Hypothalamus (tissue), 51 donors: ENCODE measurements around the gene C1orf174.

ENCODE experiments used
- DNase-seq, 51 donors: peaks; one replicate each; lab custom pipeline; 2025; lab: John Stamatoyannopoulos, UW

Gene C1orf174

DNA sequence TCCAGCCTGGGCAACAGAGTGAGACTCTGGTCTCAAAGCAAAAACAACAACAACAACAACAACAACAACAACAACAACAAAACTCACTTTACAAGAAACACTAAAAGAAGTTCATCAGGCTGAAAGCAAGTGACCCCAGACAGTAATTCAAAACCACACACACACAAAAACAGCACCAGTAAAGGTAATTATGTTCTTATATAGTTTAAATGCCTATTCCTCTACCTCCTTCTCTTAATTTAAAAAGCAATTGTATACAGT is 1.7 kb downstream of the C1orf174 start:
- DNase-seq = no peak

DNA sequence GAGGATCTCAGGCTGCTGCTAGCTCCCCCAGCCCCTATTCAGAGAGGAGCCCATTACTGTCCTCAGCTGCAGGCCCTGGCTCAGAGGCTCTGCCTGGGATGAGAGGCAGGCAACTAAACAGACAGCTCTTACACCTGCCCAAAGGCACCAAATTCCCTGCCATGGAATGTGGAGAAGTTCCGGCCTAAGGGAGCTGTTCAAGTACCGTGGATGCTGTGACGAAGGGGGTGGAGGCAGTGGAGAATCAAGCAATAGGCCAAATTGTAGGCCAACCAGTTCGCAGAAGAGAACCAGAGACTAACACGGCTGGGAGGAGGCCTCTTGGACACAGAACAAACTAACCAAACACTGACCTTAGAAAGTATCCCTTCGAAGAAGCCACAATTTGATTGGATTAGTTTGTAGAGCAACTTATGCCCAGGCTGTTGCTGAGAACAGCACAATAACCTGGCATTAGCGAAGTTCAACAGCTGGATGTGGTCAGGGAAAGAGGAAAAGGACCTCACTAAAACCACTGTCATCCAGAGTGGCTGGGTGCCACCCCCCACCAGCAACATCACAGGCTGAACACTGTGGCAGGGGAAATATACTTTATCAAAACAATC is 3.6 kb downstream of the C1orf174 start:
- no peak for DNase-seq

DNA sequence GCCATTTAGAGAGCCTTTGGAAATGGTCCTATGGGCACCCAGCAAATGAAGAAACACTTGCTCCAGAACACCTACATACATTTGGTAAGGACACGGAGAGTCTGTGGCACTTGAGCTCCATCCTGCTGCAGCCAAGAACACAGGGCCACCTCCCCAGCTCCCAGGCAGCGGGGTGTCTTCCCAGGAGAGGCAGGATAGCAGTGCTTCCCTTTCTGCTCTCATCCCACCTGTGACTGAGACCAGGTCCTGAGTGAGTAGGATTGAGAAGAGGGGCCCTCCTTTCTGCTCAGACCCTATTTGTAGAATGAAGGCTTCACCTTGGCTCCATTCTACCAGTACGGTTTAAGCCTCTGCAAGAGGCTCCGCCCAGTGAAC is 4.1 kb downstream of the C1orf174 start:
- DNase-seq = no peak

DNA sequence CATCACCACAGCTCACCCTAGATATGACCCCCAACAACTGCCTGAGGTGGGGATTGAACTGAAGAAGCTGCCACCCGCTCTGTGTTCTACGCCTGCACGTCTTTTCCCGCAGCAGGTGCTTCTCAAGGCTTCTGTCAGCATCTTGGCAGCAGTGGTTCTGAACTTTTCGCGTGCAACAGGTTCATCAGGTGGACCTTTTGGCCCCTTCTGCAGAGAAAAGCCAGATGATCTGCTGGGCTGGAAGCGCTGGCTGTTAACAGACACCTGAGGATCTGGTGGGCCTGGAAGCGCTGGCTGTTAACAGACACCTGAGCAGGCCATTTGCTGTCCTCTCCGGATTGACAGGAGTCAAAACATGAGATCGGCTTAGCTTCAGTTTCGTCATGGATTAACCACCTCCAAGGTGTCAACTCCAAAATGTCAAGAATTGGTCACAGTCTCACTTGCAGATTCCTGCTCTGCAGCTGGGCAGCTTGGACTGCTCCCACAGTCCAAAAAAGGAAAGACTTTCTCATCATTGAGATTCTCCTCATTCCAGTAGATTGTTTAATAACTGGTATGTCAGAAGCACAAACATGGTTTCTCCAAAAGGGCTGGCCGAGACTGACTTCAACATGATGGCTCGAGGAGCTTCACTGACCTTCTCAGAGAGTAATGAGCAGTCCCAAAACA is 4.7 kb downstream of the C1orf174 start:
- DNase-seq = no peak

DNA sequence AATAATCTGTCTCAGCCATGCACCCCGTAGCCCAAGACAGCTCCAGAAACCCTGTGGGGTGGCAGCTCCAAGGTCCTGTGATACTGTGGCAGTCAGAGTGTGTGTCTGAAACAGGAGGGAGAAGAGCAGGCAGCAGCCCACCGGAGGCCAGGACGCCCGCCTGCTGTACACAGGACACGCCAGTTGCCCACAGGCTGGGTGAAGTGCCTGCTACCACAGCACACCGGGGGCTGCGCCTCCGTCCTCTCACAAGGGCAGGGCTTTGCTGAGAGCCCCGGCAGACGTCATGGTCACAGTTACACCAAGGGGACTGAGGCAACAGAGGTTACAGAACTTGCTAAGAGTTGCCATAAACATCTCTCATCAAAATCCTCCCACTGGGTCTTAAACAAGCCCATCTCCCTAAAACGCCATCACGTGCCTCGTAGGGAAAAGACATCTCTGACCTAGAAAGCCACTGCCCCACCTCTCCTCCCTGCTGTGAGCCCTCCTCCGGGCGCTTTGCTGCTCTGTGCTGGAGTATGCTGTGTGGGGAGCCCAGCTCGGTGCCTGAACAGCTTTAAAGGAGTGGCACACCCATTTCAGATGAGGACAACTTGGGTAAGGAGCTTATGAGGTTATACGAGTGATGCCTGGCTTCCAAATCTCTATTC is 5.3 kb downstream of the C1orf174 start:
- DNase-seq = no peak

DNA sequence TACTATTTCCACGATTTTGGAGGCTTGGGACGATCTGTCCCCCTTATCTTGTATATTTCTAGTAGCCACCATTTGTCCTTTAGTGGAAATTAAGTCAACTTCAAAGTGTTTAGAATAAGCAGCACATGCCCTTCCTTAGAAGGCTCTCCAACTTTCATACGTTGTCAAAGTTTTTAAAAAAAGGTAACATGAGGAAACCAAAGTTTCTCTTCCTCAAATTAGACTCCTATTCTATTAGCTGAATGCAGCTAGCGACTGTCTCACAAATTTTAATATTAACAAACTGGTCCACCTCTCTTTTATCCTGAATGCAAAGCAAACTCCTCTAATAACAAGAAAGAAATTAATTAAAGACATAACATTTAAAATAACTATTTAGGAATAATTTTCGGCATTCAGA is 6.9 kb downstream of the C1orf174 start:
- DNase-seq = no peak

DNA sequence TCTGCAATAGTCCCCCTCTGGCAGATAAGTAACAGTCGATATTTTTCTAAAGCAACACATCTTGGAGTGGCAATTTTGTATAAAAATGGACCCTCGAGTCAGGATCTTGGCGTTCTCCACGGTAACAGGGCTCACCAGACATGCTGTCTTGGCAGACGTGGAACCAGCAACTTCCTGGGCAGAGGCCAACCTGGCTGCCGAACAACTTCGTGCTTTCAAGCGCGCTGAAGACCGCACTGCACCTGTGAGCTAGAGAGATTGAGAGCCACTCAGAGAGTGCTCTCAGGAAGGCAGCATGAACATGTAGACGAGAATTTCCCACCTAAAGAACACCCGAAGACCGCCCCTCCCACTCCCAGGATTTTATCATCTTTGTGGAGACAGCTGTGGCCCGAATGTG is 7.3 kb downstream of the C1orf174 start:
- peak in 11 of 51 donors; percentile 2 to 42 (median 19) for DNase-seq

DNA sequence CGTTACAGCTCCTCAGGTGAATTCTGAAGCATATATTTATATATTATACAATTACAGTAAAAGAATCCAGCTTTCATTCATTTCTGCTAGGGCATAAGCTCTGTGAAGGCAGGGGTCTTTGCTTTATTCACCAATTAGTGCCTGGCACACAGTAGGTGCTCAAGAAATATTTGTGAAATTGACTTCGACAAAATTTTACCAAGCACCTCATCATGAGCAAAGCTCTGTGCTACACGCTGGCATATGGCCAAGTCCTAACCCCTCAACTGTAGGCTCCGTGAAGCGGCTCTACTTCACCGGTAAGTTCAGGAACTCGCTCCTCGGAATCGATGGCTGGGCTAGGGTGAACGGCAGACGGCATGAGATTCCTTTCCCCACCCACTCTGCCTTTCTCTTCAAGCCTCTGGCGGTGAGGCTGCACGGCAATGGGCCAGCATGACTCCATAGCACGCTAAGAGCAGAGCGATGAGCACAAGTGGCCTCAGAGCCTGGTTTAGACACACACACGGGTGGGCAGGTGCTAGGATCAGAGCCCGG is 8.7 kb downstream of the C1orf174 start:
- DNase-seq = peak in 1 of 51 donors; percentile 38

DNA sequence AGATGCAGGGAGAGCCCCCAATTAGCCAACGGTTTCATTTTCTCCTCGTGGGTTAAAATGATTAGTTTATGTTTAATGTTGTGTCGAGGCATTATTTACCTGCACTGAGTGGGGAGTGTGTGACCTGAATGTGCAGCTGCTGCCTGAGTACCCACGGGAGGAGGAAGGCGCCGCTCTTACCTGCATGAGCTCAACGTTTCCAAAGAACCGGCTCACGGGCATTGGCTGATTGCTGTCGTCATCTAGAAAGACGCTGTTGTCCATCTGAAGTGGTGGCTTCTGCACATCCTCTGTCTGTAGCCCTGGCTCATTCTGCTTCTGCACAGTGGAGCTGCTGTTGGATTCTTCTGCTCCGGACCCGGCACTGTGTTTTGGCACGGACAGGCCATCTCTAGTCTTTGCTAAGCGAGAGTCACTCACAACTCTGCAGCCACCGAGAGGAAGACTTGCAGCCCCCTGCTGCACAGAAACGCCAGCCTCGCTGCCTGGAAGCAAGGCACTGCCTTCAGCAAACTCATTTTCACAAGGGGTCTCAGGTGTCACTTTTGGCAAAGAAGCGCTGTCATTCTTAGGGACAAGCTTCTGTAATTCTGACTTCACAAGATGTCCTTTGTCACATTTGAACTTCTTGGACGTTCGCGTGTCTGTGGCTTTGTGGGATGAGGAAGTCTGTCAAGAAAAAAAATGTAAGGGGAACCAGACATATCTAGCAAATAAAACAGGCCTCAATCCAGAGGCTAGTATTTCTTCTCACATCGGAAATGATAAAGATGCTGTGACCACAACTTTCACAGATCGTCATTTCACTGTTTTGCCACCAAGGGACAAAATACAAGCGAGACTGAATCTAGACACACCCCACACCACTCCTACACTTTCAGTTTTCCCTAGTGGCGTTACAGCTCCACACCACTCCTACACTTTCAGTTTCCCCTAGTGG is 9.4 kb downstream of the C1orf174 start:
- peak in 2 of 51 donors; percentile 4 to 22 for DNase-seq

DNA sequence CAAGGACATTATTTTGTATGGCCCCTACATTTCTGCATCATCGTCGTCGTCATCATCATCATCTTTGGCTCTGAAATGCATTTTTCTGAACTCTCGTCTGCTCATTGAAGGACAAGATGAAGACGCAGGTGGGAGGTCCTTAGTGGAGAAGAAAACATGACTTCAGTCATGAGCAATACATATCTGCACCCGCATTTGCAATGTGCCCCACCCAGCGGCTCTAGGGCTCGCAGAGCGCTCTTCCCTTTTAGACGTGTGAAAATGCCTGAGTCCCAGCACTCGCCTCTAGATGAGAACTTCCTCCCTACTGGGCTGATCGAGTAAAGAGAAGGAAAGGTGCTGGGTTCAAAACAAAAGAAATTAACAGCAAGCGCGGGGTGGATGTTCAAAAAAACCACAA is 10.1 kb downstream of the C1orf174 start:
- no peak for DNase-seq

DNA sequence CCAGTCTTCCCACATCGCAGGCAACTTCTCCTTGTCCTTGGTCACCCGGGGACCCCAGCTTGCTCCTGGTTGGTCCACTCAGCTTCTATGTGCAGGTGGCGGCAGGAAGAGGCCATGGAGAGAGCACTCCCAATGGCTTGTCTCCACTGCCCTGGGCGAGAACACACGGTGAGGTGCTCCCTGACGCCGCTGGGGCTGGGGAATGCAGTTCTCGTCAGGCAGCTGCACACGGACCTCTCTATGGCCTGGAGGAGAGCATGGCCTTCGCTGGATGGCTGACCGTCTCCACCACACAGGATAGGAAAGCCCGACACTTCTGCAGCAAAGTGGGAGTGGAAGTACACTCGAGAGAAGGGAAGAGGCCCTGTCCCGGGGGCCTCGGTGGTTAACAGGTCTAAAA is 11.8 kb downstream of the C1orf174 start:
- DNase-seq = no peak

DNA sequence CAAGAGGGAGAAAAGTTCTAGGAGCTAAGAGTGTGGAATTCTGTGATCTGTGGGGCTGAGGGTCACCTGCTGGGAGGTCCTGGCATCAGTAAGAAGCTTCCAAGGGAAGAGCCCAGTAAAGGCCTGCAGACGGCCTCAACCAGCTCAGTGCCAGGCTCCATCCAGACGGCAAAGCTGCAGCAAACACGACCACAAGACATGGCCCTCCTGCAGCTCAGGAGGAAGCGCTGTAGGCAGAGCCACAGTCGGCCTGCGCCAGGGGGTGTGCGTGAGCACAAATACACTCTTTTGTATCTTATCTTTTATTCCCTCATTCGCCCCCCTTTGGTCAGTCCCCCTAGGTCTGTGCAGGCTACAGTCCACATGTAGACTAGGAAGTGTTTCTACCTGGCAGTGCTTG is 13.4 kb downstream of the C1orf174 start:
- no peak for DNase-seq

DNA sequence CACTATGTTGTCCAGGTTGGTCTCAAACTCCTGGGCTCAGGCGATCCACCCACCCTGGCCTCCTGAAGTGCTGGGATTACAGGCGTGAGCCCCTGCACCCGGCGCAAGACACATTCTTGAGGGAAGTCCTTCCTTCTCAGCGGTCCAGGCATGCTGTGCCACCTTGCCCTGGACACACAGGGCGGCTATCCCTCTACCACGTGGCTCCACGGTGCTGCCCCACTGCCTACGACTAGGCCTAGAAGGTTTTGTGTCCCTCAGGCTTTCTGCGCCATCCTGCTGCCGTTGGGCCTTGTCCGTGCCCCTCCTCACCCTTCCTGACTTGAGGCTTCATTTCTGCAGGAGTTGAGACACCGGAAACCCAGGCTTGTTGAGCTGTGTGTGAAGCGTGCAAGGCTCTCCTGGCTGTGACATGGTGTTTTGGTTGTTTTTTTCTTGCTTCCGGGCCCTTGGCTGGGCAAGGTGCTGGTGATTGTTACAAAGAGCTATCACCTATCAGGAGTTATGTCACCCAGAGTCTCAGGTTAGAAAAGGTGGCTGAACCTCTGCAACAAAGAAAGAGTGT is 13.9 kb downstream of the C1orf174 start:
- DNase-seq = no peak

DNA sequence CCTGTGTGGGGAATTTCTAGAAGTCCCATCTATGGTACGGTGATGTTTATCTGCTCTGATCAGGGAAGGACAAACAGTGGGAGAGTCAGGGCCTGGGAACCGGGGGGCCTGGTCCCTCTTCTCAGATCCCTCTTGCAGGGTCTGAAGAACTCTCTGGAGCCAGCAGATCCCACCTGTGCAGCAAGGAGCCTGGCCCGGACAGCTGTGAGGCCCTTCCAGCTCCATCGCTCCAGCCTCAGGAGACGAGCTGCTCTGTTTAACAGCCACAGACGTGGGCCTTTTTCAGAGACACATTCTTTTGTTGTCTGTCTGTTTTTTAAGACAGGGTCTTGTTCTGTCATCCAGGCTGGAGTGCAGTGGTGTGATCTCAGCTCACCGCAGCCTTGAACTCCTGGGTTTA is 14.5 kb downstream of the C1orf174 start:
- DNase-seq = no peak

DNA sequence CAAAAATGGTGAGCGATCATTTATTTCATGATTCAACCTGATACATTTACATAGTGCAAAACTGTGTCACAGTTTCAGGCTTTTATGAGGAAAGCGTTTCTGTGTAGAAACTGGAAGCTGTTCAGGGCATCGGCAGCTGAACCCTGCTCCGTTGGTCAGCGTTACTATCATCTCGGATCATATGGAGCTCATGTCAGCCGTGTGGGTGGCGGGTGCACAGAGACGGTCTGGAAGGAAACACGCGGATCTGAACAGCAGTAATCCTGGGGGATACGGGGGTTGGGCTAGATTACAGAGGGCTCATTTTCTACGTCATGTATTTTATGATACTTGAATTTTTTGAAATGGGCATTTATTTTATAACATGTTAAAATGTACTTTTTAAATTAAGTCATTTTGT is 15.1 kb downstream of the C1orf174 start:
- DNase-seq = no peak

DNA sequence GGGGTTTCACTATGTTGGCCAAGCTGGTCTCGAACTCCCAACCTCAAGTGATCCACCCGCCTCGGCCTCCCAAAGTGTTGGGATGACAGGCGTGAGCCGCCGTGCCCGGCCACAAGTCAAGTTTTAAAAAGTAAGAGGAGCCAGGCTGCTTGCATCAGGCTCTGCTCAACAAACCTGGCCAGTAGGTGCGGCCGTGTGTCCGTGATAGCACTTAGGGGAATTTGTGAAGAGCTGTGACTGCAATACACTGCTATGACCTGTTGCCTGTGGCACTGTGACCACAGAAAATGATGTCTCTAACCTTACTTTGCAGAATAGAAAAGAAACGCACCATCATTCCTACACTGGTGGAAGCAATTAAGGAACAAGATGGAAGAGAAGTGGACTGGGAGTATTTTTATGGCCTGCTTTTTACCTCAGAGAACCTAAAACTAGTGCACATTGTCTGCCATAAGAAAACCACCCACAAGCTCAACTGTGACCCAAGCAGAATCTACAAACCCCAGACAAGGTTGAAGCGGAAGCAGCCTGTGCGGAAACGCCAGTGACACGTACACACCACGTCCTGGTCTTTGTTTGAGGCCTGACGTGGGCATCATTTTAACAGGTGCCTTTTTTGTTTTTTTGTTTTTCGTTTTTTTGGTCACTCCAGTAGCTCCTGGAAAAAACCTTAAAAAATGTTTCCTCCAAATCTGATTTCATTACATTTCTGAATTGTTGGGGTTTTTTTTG is 16.7 kb downstream of the C1orf174 start:
- no peak for DNase-seq

DNA sequence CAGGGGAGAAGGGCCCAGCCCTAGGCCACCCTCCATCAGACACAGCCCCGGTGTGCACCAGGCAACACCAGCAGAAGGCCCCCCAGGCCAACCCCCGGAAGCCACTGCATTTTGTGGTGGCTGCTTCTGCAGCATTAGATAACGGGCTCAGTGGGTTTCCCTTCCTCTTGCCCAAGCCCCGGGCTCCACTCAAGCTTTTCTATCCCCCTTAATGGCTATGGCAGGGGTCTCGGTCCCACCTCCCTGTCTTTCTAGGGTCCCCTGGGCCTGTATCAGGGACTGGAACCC is 18.9 kb downstream of the C1orf174 start:
- DNase-seq = no peak

DNA sequence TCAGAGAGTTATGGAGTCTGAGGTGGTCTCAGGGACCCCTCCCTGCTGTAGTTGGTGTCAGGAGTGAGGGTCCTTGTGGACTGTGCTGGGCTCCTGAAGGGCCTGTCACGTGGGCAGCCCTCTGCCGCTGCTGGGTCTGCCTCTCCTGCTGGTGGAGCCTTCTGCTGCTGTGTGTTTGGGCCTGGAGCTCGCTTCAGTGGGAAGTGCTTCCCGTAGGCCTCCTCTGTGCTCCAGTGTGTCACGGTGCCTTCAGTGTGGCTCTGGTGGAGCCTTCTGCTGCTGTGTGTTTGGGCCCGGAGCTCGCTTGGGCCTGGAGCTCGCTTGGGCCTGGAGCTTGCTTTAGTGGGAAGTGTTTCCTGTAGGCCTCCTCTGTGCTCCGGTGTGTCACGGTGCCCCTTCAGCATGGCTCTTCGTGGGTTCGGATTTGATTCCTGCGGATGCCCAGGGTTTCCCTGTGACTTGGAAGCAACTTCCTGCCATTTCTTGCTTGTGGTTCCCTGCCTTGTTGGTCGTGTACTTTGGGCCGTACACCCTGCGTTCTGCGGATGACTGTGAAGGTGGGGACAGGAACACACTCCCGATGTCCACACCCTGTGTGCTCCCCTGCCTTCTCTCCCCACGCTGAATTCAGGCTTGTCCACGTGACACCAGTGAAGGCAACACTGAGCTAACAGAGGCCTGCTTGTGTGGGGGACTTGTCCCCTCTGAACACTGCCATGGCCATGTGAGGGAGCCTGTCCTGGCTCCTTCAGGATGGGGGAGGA is 19.5 kb downstream of the C1orf174 start:
- no peak for DNase-seq

DNA sequence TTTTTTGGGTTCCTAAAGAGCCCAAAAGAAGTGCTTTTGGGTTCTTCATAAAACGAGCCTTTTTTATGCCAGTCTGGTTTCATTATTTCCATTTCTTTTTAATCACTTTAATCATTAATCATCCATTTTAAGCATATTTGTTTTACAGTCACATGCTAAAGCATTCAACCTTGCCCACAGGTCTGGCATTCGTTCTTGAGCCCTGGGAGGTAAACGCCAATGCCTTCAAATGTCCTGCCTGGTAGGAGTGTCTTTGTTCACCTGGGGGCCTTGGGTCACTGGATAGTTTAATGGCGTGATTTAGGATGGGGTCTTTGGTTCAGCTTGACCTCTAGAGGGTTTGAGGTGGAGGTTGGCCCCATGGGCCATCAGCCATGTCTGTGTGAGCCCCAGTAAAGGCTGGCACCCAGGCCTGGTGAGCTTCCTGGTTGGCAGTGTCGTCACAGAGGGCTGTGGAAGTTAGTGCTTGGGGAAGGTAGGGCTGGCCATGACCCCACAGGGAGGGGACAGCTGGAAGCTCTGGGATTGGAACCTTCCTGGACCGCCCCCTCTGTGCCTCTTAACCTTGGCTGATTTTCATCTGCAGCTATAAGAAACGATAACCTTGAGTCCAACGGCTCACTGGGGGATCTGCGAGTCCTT is 20.2 kb downstream of the C1orf174 start:
- no peak for DNase-seq
